Femur (tissue), 1 donor: ENCODE measurements around the gene SMC6.
A peak's percentile ranks its signal among the peaks of the same experiment; 100 is the strongest.

ENCODE experiments used
- DNase-seq: peaks from one replicate; pipeline ENCODE4 v3.0.0-alpha.2; 2017

Gene SMC6

GRCh38 chr2:17753803-17754663 lies at the start of gene SMC6, which contains the start of gene GEN1:
Gene SMC6 (minus strand): TSS chr2:17753810. CDS start chr2:17745946, 7,864 bp downstream.
Gene GEN1 (plus strand): TSS chr2:17754138. CDS start chr2:17759944, 5,806 bp downstream.
- peak; percentile 94 for DNase-seq

- no peak for DNase-seq
Observed at GRCh38 chr2:17800693-17801458, 47.3 kb upstream of the SMC6 start.

- peak; percentile 76 for DNase-seq
Observed at GRCh38 chr2:17800219-17800618, 46.6 kb upstream of the SMC6 start.

GRCh38 chr2:17799301-17800120 lies 45.9 kb upstream of the SMC6 start:
- DNase-seq = no peak

GRCh38 chr2:17798338-17798737 lies 44.7 kb upstream of the SMC6 start:
- DNase-seq = no peak

- DNase-seq = no peak
Observed at GRCh38 chr2:17795309-17795708, 41.7 kb upstream of the SMC6 start.

- DNase-seq = no peak
Observed at GRCh38 chr2:17793803-17794354, 40.3 kb upstream of the SMC6 start.

GRCh38 chr2:17793296-17793695 lies 39.7 kb upstream of the SMC6 start:
- no peak for DNase-seq

- DNase-seq = no peak
Observed at GRCh38 chr2:17792515-17792914, 38.9 kb upstream of the SMC6 start.

GRCh38 chr2:17791817-17792130 lies 38.2 kb upstream of the SMC6 start:
- no peak for DNase-seq

GRCh38 chr2:17791121-17791816 lies 37.7 kb upstream of the SMC6 start:
- DNase-seq = no peak

- no peak for DNase-seq
Observed at GRCh38 chr2:17790536-17790935, 36.9 kb upstream of the SMC6 start.

GRCh38 chr2:17788773-17789172 lies 35.2 kb upstream of the SMC6 start:
- no peak for DNase-seq

GRCh38 chr2:17786727-17787126 lies 33.1 kb upstream of the SMC6 start:
- DNase-seq = no peak

GRCh38 chr2:17781482-17781881 lies 27.9 kb upstream of the SMC6 start:
- DNase-seq = no peak

GRCh38 chr2:17780546-17780945 lies 26.9 kb upstream of the SMC6 start:
- no peak for DNase-seq

- no peak for DNase-seq
Observed at GRCh38 chr2:17772532-17772931, 18.9 kb upstream of the SMC6 start.

GRCh38 chr2:17771956-17772355 lies 18.3 kb upstream of the SMC6 start:
- DNase-seq = no peak

GRCh38 chr2:17768894-17769293 lies 15.3 kb upstream of the SMC6 start:
- DNase-seq = no peak

GRCh38 chr2:17765398-17765797 lies 11.8 kb upstream of the SMC6 start:
- no peak for DNase-seq

- DNase-seq = no peak
Observed at GRCh38 chr2:17763641-17764333, 10.2 kb upstream of the SMC6 start.

- DNase-seq = no peak
Observed at GRCh38 chr2:17762451-17762850, 8.8 kb upstream of the SMC6 start.
